Fibroblast of upper back skin (primary cell): ENCODE results near the gene TADA2A.
"Not testable (repeated sequence)": the region's sequence is repeated elsewhere in the genome, so short reads cannot be mapped to it uniquely, and the experiment has no call there.

Experiments used
- DNase-seq: peaks from one replicate; pipeline ENCODE4 v3.0.0-alpha.2; 2013

TADA2A gene

GRCh38 chr17:37494401-37494831, 87.7 kb downstream of the TADA2A start:
- no peak for DNase-seq

- no peak for DNase-seq
These were observed 88.3 kb downstream of the TADA2A start for GRCh38 chr17:37494971-37495370.

DNA sequence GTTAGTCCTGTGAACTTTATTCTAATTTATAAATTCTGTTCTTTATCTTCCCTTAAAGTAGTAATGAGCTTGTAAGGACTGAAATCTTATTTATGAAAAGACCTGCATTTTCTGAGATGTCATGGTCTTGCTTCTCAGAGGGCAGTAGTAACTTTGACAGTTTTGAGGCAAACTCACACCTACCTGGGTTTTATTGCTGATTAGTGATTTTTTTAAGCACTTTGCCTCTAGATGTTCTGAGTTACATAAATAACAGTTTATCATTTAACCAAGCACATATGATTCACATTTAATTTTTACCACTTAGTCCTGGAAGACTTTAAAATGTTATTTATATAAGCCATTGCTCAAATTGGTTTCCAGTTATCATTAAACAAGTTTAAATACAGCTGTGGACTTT, 93.7 kb downstream of the TADA2A start:
- no peak for DNase-seq

DNA sequence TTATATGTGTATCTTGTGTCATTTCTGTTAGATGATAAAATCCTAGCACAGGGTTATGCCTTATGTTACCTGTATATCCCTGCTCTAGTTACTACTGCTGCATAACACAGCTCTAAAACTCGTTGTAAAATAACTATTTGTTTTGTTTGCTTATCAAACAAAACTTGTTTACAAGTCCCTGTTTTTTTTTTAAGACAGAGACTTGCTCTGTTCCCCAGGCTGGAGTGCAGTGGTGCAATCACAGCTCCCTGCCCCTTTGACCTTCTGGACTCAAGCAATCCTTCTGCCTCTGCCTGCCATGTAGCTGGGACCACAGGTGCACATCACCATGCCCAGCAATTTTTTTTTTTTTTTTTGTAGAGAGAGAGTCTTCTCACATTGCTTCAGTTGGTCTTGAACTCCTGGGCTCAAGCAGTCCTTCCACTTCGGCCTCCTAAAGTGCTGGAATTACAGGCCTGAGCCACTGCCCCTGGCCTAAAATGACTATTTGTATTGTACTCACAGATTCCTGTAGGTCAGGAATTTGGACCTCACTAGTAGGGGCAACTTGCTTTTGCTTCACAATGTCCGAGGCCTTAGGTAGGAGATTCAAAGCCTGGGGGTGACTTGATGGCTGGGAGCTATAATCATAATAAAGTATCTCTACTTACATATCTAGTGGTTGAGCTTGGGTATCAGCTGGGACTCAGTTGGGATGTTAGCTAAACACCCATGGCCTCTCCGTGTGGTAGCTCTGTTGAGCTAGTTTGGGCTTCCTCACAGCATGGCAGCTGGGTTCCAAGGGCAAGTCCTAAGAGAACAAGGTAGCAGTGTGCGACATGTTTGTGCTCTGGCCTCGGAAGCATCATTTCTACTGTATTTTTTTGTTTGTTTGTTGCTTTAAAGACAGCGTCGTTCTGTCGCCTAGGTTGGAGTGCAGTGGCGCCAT, 95.6 kb downstream of the TADA2A start:
- no peak for DNase-seq

DNA sequence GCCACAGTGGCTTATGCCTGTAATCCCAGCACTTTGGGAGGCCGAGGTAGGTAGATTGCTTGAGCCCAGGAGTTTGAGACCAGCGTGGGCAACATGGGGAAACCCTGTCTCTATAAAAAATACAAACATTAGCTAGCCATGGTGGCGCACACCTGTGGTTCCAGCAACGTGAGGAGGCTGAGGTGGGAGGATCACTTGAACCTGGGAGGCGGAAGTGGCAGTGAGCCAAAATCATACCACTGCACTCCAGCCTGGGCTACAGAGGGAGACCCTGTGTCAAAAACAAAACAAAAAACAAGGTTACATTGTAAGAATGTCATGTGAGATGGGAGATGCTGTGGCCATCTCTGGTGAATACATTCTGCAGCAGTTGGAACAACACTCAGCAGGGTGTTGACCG, 96.5 kb downstream of the TADA2A start:
- DNase-seq, result no peak

GRCh38 chr17:37505333-37505732, 98.6 kb downstream of the TADA2A start:
- no peak for DNase-seq

GRCh38 chr17:37506678-37507077, 100.0 kb downstream of the TADA2A start:
- DNase-seq, result peak; percentile 30

DNA sequence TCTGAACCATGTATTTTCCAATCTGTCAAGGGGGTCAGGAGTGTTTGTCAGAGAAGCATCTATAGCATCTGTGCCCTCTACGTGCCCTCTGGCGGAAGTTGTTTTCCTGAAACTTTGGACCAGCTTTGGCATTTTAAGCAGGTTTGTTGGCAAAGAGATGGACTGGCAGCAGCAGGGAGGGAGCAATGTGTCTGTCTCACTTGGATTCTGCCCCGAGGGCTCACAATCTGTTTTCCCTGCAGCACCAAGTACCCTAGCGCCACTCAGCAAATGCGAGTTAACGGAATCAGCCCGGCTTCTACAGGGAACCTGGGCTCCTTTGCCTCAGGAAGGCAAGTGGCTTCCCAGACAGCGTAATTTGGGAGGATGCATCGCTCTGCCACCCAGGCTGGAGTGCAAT, 100.4 kb downstream of the TADA2A start:
- DNase-seq, result no peak

DNA sequence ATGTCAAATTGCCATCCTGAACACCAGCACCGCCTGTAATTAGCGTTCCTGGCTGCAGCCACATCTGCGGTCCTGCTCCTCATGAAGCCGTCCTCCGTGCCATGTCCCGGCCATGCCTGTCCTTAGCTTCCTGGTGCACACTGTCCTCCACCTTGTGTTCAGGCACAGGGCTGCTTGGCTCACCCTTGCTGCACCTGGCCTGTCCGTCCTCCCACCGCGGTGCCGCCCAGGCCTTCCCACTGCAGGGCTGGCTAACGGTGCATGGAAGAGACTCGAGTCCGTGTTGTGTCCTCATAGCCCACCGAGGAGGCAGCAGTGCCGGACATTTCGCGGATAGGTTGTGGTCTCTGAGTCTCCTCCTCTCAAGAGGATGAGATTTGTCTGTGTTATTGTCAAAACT, 103.4 kb downstream of the TADA2A start:
- DNase-seq, result no peak

GRCh38 chr17:37511642-37512041, 105.0 kb downstream of the TADA2A start:
- not testable (repeated sequence) for DNase-seq

- DNase-seq, result no peak
These were observed 105.9 kb downstream of the TADA2A start for GRCh38 chr17:37512442-37513068.

- no peak for DNase-seq
These were observed 107.0 kb downstream of the TADA2A start for GRCh38 chr17:37513711-37514110.

GRCh38 chr17:37516127-37516571, 109.5 kb downstream of the TADA2A start:
- DNase-seq, result peak; percentile 68

DNA sequence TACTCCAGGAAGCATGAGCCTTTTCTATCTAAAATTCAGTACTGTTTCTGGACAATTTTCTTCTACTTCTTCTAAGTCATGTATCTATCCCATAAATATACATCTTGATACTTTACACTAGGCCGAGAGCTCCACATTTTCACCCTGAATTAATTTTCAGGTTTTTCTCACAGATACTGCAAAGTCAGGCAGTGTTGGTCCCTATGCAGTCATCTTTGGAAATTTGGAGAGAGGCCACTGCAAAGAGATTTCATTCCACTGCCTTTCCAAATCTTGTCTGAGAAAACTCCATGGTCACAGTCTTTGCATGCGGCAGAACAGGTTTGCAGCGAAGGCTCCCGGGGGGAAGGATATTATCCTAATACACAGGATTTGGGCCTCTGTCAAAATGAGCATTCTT, 111.2 kb downstream of the TADA2A start:
- no peak for DNase-seq

DNA sequence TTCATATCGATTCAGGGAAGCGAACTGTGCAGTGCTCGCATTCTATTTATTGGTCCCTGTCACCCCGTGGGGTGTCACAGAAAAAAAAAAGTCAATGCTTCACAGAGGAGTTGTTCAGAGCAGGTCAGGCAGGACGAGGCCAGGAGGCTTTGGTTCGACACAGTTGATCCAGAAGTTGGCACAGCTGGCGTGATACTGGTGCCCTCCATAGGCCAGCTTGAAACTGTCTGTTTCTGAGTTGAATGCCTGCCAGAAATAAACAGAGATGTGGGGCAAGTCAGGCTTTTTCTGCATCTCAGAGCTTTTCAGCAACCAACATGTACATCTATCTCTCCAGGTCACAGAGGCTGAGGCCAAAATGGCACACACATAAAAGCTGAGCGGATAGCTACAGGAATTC, 112.1 kb downstream of the TADA2A start:
- no peak for DNase-seq

- peak; percentile 14 for DNase-seq
These were observed 112.7 kb downstream of the TADA2A start for GRCh38 chr17:37519251-37519985.

- no peak for DNase-seq
These were observed 113.5 kb downstream of the TADA2A start for GRCh38 chr17:37520174-37520573.

DNA sequence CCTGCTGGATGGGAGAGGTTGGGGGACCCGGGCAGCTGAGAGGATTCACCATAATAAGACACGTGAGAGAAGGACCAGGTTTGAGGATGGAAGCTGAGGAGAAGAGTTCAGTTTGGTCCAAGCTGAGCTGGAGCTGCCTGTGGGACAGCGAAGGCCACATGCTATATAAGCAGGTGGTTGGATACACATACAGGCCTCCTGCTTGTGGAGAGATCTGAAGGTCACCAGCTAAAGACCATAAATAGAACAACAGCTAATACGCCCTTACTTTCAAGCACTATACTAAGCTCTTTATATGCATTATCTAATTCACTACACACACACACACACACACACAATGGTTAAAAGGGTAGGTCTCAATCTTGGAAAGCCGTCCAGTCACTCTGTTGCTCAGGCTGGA, 115.1 kb downstream of the TADA2A start:
- DNase-seq, result no peak

- DNase-seq, result no peak
These were observed 117.1 kb downstream of the TADA2A start for GRCh38 chr17:37523715-37524219.

- DNase-seq, result peak; percentile 55
These were observed 120.7 kb downstream of the TADA2A start for GRCh38 chr17:37527249-37527851.
